ENCODE data around the gene TM9SF3. TPM values are rescaled to one million over a fixed set of nuclear protein-coding genes. Genes with fewer than 3 reads are reported as not detected.

Gene TM9SF3
- total RNA-seq, 2 donors from 2014 or later, result 73.7 to 75.2 TPM

DNA sequence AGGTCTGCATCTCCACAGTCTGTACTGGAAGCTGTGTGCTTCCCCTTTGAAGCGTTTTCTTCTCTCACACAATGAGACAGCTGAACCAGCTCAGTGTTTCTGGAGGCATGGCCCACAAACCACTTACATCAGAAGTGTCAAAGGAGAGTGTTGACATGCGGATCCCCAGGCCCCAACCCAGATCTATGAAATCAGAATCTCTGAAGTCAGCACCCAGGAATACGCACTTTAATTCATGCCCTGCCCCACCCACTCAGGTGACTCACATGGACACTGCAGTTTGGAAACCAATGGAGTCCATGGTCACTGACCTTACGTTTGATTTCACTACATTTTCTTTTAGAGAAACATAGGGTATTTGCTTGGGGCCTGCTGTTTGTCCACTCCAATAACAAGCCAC, 92.1 kb downstream of the TM9SF3 start:
- intact Hi-C loops (cut with DNase I), result no loop called here

DNA sequence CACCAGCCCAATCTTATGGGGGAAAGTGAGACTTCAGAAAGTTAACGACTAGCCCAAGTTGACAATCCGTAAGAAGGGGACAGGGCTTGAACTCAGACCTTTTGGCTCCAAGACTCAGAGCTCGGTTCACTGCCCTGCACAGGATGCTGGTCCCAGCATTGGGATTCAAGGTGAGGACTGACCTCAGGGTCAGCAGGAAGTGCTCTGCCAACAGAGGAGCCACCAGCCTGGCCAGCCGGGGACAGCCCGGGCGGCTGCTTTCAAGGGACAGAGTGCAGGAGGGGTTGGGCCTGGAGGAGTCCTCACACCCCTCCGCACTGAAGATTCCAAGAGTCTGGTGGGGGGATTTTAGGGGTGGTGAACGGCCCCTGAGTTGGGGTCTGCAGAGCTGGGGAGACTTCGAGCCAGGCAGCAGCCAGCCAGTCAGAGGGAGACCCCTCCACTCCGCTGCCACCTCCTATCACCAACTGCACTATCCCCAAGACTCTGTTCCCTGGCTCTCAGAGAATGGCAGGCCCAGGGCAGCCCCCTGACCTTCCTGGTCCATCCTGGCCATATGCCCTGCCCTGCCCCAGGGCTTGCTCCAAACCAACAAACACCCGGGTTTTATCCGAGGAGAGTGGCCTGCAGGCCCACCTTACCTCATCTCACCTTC, 92.8 kb downstream of the TM9SF3 start:
- ATAC-seq (no peak), DNase-seq (no peak)
- Histone ChIP-seq H3K4me1 (no peaks in the 10 kb centered on the region), H3K9me3 (no peaks in the 10 kb centered on the region), H3K4me3 (no peak overlapping the region), H3K27ac (no peak overlapping the region), H3K36me3 (replicated peaks in 1 of 2; ENCODE audit: insufficient read depth in 1 of 2, low read depth in 2 of 2) (no peaks in the 10 kb centered on the region), H3K27me3 (no peaks in the 10 kb centered on the region)
- intact Hi-C loops (cut with DNase I), result no loop called here
- TF ChIP-seq CTCF (IDR thresholded peaks at IDR 0.05), result no peak
- no peak for TF ChIP-seq POLR2A (IDR thresholded peaks at IDR 0.05)
- 84 to 90% methylated on average over 8 to 11 of the region's 12 CpGs for WGBS, 2 donors

More for the DNA sequence above, 92.1 kb downstream of the TM9SF3 start:
- H3K9me3 ChIP-seq, result no peaks in the 10 kb centered on the region
- DNase-seq (no peak), ATAC-seq (no peak)
- H3K36me3 ChIP-seq (replicated peaks in 1 of 2; ENCODE audit: insufficient read depth in 1 of 2, low read depth in 2 of 2), result no peaks in the 10 kb centered on the region
- no peaks in the 10 kb centered on the region for H3K27me3 ChIP-seq
- WGBS, 2 donors, result 83 to 90% methylated on average over 4 of the region's 4 CpGs
- TF ChIP-seq POLR2A (IDR thresholded peaks at IDR 0.05) (no peak), CTCF (IDR thresholded peaks at IDR 0.05) (no peak)
- H3K27ac ChIP-seq, result no peak overlapping the region
- no peaks in the 10 kb centered on the region for H3K4me1 ChIP-seq
- no peak overlapping the region for H3K4me3 ChIP-seq

DNA sequence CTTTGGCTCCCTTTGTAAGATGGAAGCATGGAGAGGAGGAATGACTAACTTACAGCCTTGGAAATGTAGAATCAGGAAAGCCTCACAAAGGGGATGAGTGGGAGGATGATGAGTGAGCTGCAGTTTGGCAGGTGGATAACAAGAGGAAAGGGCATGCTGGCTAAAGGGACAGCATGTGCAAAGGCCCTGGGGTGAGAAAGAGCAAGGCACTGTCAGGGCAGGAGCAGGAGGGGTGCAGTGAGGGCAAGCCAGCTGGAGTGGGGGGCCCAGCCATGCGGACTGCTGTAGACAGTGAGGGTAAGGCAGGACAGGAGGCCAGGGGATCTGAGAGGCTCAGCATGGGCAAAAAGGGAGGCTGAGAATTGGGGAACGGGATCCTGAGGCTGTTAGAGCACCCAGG, 93.6 kb downstream of the TM9SF3 start:
- H3K9me3 ChIP-seq, result no peaks in the 10 kb centered on the region
- no peaks in the 10 kb centered on the region for H3K27me3 ChIP-seq
- H3K27ac ChIP-seq, result no peak overlapping the region
- no peaks in the 10 kb centered on the region for H3K36me3 ChIP-seq (replicated peaks in 1 of 2; ENCODE audit: insufficient read depth in 1 of 2, low read depth in 2 of 2)
- no peak for DNase-seq
- no peak overlapping the region for H3K4me3 ChIP-seq
- intact Hi-C loops (cut with DNase I), result no loop called here
- no peaks in the 10 kb centered on the region for H3K4me1 ChIP-seq
- no peak for ATAC-seq
- 91% methylated on average over 2 of the region's 2 CpGs for WGBS, 2 donors
- no peak for TF ChIP-seq CTCF (IDR thresholded peaks at IDR 0.05)
- no peak for TF ChIP-seq POLR2A (IDR thresholded peaks at IDR 0.05)

DNA sequence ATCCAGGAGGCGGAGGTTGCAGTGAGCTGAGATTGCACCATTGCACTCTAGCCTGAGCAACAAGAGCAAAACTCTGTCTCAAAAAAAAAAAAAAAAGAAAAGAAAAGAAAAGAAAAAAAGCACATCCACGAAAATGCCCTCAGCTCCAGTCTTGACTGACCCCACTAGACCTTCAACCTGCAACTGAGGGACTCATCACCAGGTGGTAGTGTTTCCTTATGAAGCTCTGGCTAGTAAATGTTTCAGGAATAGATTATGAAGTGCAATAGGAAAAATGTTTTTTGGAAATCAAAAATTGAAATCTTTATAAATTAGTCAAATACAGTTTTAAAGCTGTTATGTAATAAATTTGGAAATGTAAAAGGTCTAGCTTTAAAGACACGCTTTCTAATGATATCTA, 95.5 kb downstream of the TM9SF3 start:
- H3K4me3 ChIP-seq, result no peak overlapping the region
- no peak overlapping the region for H3K27ac ChIP-seq
- TF ChIP-seq CTCF (IDR thresholded peaks at IDR 0.05) (peak in 4 of 7 experiments; percentile 20 to 40 (median 34)), POLR2A (IDR thresholded peaks at IDR 0.05) (no peak)
- intact Hi-C loops (cut with DNase I), result no loop called here
- H3K27me3 ChIP-seq, result no peaks in the 10 kb centered on the region
- 63 to 67% methylated on average over 3 of the region's 3 CpGs for WGBS, 2 donors
- ATAC-seq (no peak), DNase-seq (peak in 1 of 4 donors; percentile 13)
- H3K36me3 ChIP-seq (replicated peaks in 1 of 2; ENCODE audit: insufficient read depth in 1 of 2, low read depth in 2 of 2), result no peaks in the 10 kb centered on the region
- no peaks in the 10 kb centered on the region for H3K9me3 ChIP-seq
- H3K4me1 ChIP-seq, result no peaks in the 10 kb centered on the region

Measured in body of pancreas (tissue), 4 donors.